Upper lobe of left lung (tissue), 4 donors: ENCODE data around the gene MICAL3.

Experiments
- CTCF ChIP-seq, 6 experiments: fragments of 450-650 bp in 4 of 6; fragments of 200-600 bp in 2 of 6; sonication (generic) in 2 of 6; IDR thresholded peaks; one replicate each; pipeline ENCODE4 v1.5.1; 2016 to 2019; ENCODE audit warnings: antibody characterized with exemption in 6 of 6
- POLR2A ChIP-seq, 4 donors: fragments of 450-650 bp; IDR thresholded peaks; one replicate each; pipeline ENCODE4 v1.5.1; 2016 to 2017; ENCODE audit warnings: antibody characterized with exemption in 4 of 4, mild to moderate bottlenecking in 2 of 4
- POLR2AphosphoS5 ChIP-seq, 2 donors: sonication (generic); formaldehyde crosslinking; IDR thresholded peaks; one replicate each; pipeline ENCODE4 v1.5.1; 2017; ENCODE audit warnings: antibody characterized with exemption in 2 of 2

GRCh38 chr22:17773606-17774205 lies 250.7 kb downstream of the MICAL3 start:
- no peak for TF ChIP-seq POLR2AphosphoS5 (IDR thresholded peaks at IDR 0.05)
- no peak for TF ChIP-seq CTCF (IDR thresholded peaks at IDR 0.05)
- no peak for TF ChIP-seq POLR2A (IDR thresholded peaks at IDR 0.05)
